Panc1 (cell line): ENCODE results near the gene FMO1. TPM values are rescaled to one million over a fixed set of nuclear protein-coding genes. Genes with fewer than 3 reads are reported as not detected.

Experiments
- ATAC-seq: fragments of 200-7000 bp; cut with Tn5 transposase; 2 replicates; pipeline ENCODE4 v1.9.1; 2020; ENCODE audit warnings: mild to moderate bottlenecking, moderate library complexity
- BruUV-seq: library from RNA; stranded (reverse); fragments of 400-500 nt; replicated peaks from 2 replicates; lab custom pipeline; 2021; lab: Mats Ljungman, UMichigan
- CTCF ChIA-PET: fragments of 300-600 bp; sonication (Branson Sonifier 250); formaldehyde crosslinking; loops from one replicate; lab custom pipeline; 2022; ENCODE audit warnings: antibody characterized with exemption; lab: Charles Lee
- POLR2A ChIA-PET: fragments of 300-600 bp; sonication (Branson Sonifier 250); formaldehyde crosslinking; loops from one replicate; lab custom pipeline; 2022; ENCODE audit warnings: antibody characterized with exemption; lab: Charles Lee
- DNase-seq: peaks from one replicate; pipeline ENCODE4 v3.0.0-alpha.2; 2010; ENCODE audit warnings: low read depth, low spot score
- H3K27ac ChIP-seq: 2 replicates; pipeline ENCODE4 v1.5.1; 2011; ENCODE audit warnings: mild to moderate bottlenecking, low read length, inconsistent platforms
- H3K27me3 ChIP-seq: fragments of 200-500 bp; sonication (Bioruptor generic); 2 replicates; pipeline ENCODE4 v1.6.0; 2014; ENCODE audit warnings: low read length, inconsistent platforms; ENCODE audit not compliant: control insufficient read depth, insufficient read depth
- H3K36me3 ChIP-seq: fragments of 200-500 bp; sonication (Bioruptor generic); 2 replicates; pipeline ENCODE4 v1.5.1; 2014; ENCODE audit warnings: inconsistent platforms, mild to moderate bottlenecking, low read length, moderate library complexity; ENCODE audit not compliant: control insufficient read depth, insufficient read depth
- H3K4me1 ChIP-seq: 2 replicates; pipeline ENCODE4 v1.5.1; 2011; ENCODE audit warnings: inconsistent platforms, mild to moderate bottlenecking, low read length, moderate library complexity; ENCODE audit not compliant: control insufficient read depth, insufficient read depth
- H3K4me3 ChIP-seq, 2 experiments: 2 replicates each; pipeline ENCODE4 v1.5.1; 2011 to 2012; ENCODE audit warnings: low read depth in 2 of 2, low read length in 2 of 2, mild to moderate bottlenecking in 2 of 2, inconsistent platforms in 1 of 2, moderate library complexity in 1 of 2
- H3K9me3 ChIP-seq: fragments of 200-500 bp; sonication (Bioruptor generic); 2 replicates; pipeline ENCODE4 v1.5.1; 2014; ENCODE audit warnings: low read depth, mild to moderate bottlenecking, inconsistent platforms, low read length, moderate library complexity; ENCODE audit not compliant: control insufficient read depth, insufficient read depth
- POLR2AphosphoS5 ChIP-seq: IDR thresholded peaks from 2 replicates; pipeline ENCODE4 v1.6.1; 2012; ENCODE audit warnings: mild to moderate bottlenecking, low read depth, low read length, moderate library complexity
- SIN3A ChIP-seq: IDR thresholded peaks from 2 replicates; pipeline ENCODE4 v1.6.1; 2012; ENCODE audit warnings: low read depth, mild to moderate bottlenecking, low read length, moderate library complexity, borderline replicate concordance; ENCODE audit not compliant: insufficient read depth
- TCF7L2 ChIP-seq: IDR thresholded peaks from 2 replicates; pipeline ENCODE4 v1.6.1; 2011; ENCODE audit warnings: mild to moderate bottlenecking, low read depth, low read length, inconsistent platforms
- in situ Hi-C: cut with HindIII; loops from 2 replicates; pipeline ENCODE4 v1.10.0; 2016; ENCODE audit warnings: low sequenced_read_pairs, low pct_unique_long_range_greater_than_20kb
- intact Hi-C: fragments of 100-400 bp; cut with micrococcal nuclease; formaldehyde crosslinking; loops from one replicate; pipeline ENCODE4 v1.10.0; 2022; ENCODE audit not compliant: unreplicated experiment
- total RNA-seq: library from RNA; stranded (reverse); gene quantifications from one replicate; pipeline ENCODE4 v1.2.1, GENCODE V29; 2021; ENCODE audit not compliant: unreplicated experiment
- TF ChIP-seq, protein P1 (sequence below): fragments of 450-650 bp; IDR thresholded peaks from 2 replicates; pipeline ENCODE4 v1.5.1; 2017; ENCODE audit warnings: mild to moderate bottlenecking
- TF ChIP-seq, protein P2 (sequence below), 2 experiments: IDR thresholded peaks; 2 replicates each; pipeline ENCODE4 v1.6.1; 2011 to 2012; ENCODE audit warnings: low read depth in 2 of 2, control low read depth in 1 of 2, low read length in 1 of 2, mild to moderate bottlenecking in 1 of 2, moderate library complexity in 1 of 2; ENCODE audit not compliant: insufficient read depth in 1 of 2

The FMO1 gene
- total RNA-seq, 1 experiment from 2014 or later, result not detected

DNA sequence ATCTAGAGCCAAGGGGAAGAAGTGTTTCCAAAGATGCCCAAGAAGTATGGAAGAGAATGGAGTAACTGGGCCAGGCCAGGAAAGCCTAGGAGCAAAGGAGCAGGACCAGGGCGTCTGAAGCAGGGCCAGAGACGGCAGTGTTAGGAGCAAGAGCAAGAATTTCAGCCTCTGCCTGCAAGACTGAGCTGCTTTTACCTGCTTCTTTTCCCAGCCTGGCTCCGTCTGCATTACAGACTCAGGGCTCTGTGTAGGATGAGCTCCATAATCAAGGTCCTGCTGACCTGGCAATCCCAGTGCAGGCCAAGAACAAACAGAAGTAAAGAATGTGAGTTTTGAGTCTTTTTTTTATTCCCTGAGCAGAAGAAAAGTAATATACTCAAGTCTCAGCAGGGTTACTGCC, 10.1 kb downstream of the FMO1 start:
- Histone ChIP-seq H3K4me1 (no peaks in the 10 kb centered on the region), H3K36me3 (no peaks in the 10 kb centered on the region), H3K27ac (no peak overlapping the region), H3K9me3 (no peaks in the 10 kb centered on the region), H3K27me3 (peaks cover 4% of the 10 kb centered on the region; the same call in 1 of the 2 replicates), H3K4me3 (no peak overlapping the region)
- DNase-seq, result no peak
- no TSS peak for BruUV-seq
- TF ChIP-seq TCF7L2, result no peak
- TF ChIP-seq POLR2AphosphoS5, result no peak
- no peak for TF ChIP-seq SIN3A
- TF ChIP-seq, protein P1, sequence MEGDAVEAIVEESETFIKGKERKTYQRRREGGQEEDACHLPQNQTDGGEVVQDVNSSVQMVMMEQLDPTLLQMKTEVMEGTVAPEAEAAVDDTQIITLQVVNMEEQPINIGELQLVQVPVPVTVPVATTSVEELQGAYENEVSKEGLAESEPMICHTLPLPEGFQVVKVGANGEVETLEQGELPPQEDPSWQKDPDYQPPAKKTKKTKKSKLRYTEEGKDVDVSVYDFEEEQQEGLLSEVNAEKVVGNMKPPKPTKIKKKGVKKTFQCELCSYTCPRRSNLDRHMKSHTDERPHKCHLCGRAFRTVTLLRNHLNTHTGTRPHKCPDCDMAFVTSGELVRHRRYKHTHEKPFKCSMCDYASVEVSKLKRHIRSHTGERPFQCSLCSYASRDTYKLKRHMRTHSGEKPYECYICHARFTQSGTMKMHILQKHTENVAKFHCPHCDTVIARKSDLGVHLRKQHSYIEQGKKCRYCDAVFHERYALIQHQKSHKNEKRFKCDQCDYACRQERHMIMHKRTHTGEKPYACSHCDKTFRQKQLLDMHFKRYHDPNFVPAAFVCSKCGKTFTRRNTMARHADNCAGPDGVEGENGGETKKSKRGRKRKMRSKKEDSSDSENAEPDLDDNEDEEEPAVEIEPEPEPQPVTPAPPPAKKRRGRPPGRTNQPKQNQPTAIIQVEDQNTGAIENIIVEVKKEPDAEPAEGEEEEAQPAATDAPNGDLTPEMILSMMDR, result no peak
- TF ChIP-seq, protein P2, sequence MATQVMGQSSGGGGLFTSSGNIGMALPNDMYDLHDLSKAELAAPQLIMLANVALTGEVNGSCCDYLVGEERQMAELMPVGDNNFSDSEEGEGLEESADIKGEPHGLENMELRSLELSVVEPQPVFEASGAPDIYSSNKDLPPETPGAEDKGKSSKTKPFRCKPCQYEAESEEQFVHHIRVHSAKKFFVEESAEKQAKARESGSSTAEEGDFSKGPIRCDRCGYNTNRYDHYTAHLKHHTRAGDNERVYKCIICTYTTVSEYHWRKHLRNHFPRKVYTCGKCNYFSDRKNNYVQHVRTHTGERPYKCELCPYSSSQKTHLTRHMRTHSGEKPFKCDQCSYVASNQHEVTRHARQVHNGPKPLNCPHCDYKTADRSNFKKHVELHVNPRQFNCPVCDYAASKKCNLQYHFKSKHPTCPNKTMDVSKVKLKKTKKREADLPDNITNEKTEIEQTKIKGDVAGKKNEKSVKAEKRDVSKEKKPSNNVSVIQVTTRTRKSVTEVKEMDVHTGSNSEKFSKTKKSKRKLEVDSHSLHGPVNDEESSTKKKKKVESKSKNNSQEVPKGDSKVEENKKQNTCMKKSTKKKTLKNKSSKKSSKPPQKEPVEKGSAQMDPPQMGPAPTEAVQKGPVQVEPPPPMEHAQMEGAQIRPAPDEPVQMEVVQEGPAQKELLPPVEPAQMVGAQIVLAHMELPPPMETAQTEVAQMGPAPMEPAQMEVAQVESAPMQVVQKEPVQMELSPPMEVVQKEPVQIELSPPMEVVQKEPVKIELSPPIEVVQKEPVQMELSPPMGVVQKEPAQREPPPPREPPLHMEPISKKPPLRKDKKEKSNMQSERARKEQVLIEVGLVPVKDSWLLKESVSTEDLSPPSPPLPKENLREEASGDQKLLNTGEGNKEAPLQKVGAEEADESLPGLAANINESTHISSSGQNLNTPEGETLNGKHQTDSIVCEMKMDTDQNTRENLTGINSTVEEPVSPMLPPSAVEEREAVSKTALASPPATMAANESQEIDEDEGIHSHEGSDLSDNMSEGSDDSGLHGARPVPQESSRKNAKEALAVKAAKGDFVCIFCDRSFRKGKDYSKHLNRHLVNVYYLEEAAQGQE (IDR thresholded peaks at IDR 0.05; ENCODE audit: insufficient read depth in 1 of 2, low read depth in 2 of 2, low read length in 1 of 2), result no peak
- in situ Hi-C loops, result no loop called here
- intact Hi-C loops, result no loop called here
- CTCF ChIA-PET, result no interaction called here
- no peak for ATAC-seq
- POLR2A ChIA-PET, result no interaction called here

DNA sequence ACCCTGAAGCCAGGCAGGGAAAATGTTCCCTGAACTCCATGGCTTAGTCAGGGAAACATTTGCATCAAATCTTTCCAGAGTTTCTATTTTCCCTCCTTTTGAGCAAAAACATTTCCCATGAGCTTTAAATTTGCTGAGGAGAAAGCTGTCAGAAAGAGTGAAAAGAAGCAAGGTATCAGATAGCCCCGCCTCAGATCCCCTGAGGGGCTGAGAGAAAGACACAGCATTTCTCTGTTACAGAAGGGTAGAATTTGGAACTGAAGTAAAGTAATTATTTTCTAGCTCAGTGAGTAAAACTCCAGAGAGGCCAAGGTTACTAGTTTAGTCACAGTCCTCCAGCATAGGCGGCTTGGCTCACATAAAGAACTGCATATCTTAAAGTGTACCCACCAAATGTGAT, 10.6 kb downstream of the FMO1 start:
- in situ Hi-C loops, result no loop called here
- BruUV-seq, result no TSS peak
- intact Hi-C loops, result no loop called here
- Histone ChIP-seq H3K9me3 (no peaks in the 10 kb centered on the region), H3K4me1 (no peaks in the 10 kb centered on the region), H3K36me3 (no peaks in the 10 kb centered on the region), H3K4me3 (no peak overlapping the region), H3K27ac (no peak overlapping the region), H3K27me3 (peaks cover 4% of the 10 kb centered on the region; the same call in 1 of the 2 replicates)
- ATAC-seq, result no peak
- no peak for DNase-seq
- POLR2A ChIA-PET, result no interaction called here
- CTCF ChIA-PET, result no interaction called here
- TF ChIP-seq, protein P1, result no peak
- TF ChIP-seq, protein P2 (IDR thresholded peaks at IDR 0.05; ENCODE audit: insufficient read depth in 1 of 2, low read depth in 2 of 2, low read length in 1 of 2), result no peak
- TF ChIP-seq SIN3A (no peak), POLR2AphosphoS5 (no peak), TCF7L2 (no peak)
